Vagina (tissue), 2 donors: ENCODE results near the gene LCLAT1.

Experiments
- CTCF ChIP-seq, 3 experiments: fragments of 450-650 bp in 2 of 3; fragments of 200-600 bp in 1 of 3; sonication (generic) in 1 of 3; IDR thresholded peaks; one replicate each; pipeline ENCODE4 v1.5.1; 2017 to 2019; ENCODE audit warnings: antibody characterized with exemption in 3 of 3, mild to moderate bottlenecking in 2 of 3, moderate library complexity in 2 of 3
- POLR2A ChIP-seq, 2 donors: fragments of 450-650 bp; IDR thresholded peaks; one replicate each; pipeline ENCODE4 v1.6.1; 2017; ENCODE audit warnings: antibody characterized with exemption in 2 of 2, mild to moderate bottlenecking in 2 of 2, moderate library complexity in 2 of 2

- TF ChIP-seq POLR2A (IDR thresholded peaks at IDR 0.05) (no peak), CTCF (IDR thresholded peaks at IDR 0.05) (no peak)
These were observed 206.8 kb downstream of the LCLAT1 start for GRCh38 chr2:30653847-30654246.
